GM12878 (cell line): ENCODE data around the gene BIRC5. TPM values are rescaled to one million over a fixed set of nuclear protein-coding genes. Genes with fewer than 3 reads are reported as not detected.

Experiments used
- ATF3 ChIP-seq: IDR thresholded peaks from 2 replicates; pipeline ENCODE4 v1.6.1; 2011; ENCODE audit warnings: low read depth, mild to moderate bottlenecking, low read length, moderate library complexity, borderline replicate concordance; ENCODE audit errors: extremely low read depth
- E2F4 ChIP-seq: IDR thresholded peaks from 2 replicates; pipeline ENCODE4 v1.6.1; 2012; ENCODE audit warnings: low read depth, low read length, improper control_type of control experiment
- FOXM1 ChIP-seq: IDR thresholded peaks from 2 replicates; pipeline ENCODE4 v1.6.1; 2012; ENCODE audit warnings: low read depth, mild to moderate bottlenecking, inconsistent platforms, low read length, moderate library complexity
- GATAD2B ChIP-seq: fragments of 450-650 bp; conservative IDR thresholded peaks from 2 replicates; pipeline ENCODE4 v1.6.1; 2017; ENCODE audit warnings: low read depth, mild to moderate bottlenecking, moderate library complexity
- IRF5 ChIP-seq: fragments of 450-650 bp; IDR thresholded peaks from 2 replicates; pipeline ENCODE4 v1.6.1; 2017; ENCODE audit warnings: borderline replicate concordance
- NKRF ChIP-seq: fragments of 450-650 bp; conservative IDR thresholded peaks from 2 replicates; pipeline ENCODE4 v1.6.1; 2017; ENCODE audit warnings: mild to moderate bottlenecking, moderate library complexity
- NRF1 ChIP-seq: conservative IDR thresholded peaks from 2 replicates; pipeline ENCODE4 v1.6.1; 2011; ENCODE audit warnings: mild to moderate bottlenecking, low read depth, low read length, improper control_type of control experiment
- RUNX3 ChIP-seq: IDR thresholded peaks from 2 replicates; pipeline ENCODE4 v1.6.1; 2012; ENCODE audit warnings: low read length, inconsistent platforms
- SIN3A ChIP-seq: IDR thresholded peaks from 2 replicates; pipeline ENCODE4 v1.6.1; 2012; ENCODE audit warnings: low read depth, low read length, improper control_type of control experiment
- ZBED1 ChIP-seq: IDR thresholded peaks from 2 replicates; pipeline ENCODE4 v1.6.1; 2016; ENCODE audit warnings: borderline replicate concordance
- polyA plus RNA-seq, 11 experiments: library from polyadenylated mRNA; depleted of rRNA in 4 of 11; unstranded in 6 of 11; stranded (reverse) in 5 of 11; fragments of >200 nt; fragmentation: Nextera tagmentation in 4 of 11; fragmentation: Illumina TruSeq in 1 of 11; extraction: Ambion mirVana in 4 of 11; extraction: Trizol in 1 of 11; gene quantifications; 1 replicate in 1 of 11; 2 replicates in 10 of 11; pipeline versions ENCODE4 v1.2.1 to v1.2.3, GENCODE V29; 2011 to 2016; ENCODE audit warnings: inconsistent platforms in 2 of 11, missing spikeins in 2 of 11, low read depth in 1 of 11
- total RNA-seq, 4 experiments: library from RNA; depleted of rRNA in 3 of 4; stranded (reverse); fragments of >200 nt in 3 of 4; fragmentation: Illumina TruSeq in 1 of 4; extraction: Trizol in 1 of 4; gene quantifications; 2 replicates each; pipeline versions ENCODE4 v1.2.1 to v1.2.3, GENCODE V29; 2013 to 2021

BIRC5 gene
- total and polyA plus RNA-seq, 10 of the 15 experiments (the other 5 are each of a cell fraction or from before 2014, with no cell fraction given), result 41.0 to 175 (median 90.8) TPM

- TF ChIP-seq IRF5 (no peak), ATF3 (peak; percentile 31; the same call in 1 of the 2 replicates), FOXM1 (no peak), NRF1 (peak; percentile 38), GATAD2B (peak; percentile 97), E2F4 (no peak), ZBED1 (no peak), SIN3A (0 out of 2 replicates have a peak, but pooled peaks have one; percentile 48), RUNX3 (no peak), NKRF (peak; percentile 74)
Measured at GRCh38 chr17:78253946-78254672, 40.1 kb downstream of the BIRC5 start (continued).
